NCI-H1436 (cell line): ENCODE data around the gene CACNA1H.
A peak's percentile ranks its signal among the peaks of the same experiment; 100 is the strongest.

Experiments used
- DNase-seq: peaks from one replicate; lab custom pipeline; 2025; lab: John Stamatoyannopoulos, UW

CACNA1H gene

DNA sequence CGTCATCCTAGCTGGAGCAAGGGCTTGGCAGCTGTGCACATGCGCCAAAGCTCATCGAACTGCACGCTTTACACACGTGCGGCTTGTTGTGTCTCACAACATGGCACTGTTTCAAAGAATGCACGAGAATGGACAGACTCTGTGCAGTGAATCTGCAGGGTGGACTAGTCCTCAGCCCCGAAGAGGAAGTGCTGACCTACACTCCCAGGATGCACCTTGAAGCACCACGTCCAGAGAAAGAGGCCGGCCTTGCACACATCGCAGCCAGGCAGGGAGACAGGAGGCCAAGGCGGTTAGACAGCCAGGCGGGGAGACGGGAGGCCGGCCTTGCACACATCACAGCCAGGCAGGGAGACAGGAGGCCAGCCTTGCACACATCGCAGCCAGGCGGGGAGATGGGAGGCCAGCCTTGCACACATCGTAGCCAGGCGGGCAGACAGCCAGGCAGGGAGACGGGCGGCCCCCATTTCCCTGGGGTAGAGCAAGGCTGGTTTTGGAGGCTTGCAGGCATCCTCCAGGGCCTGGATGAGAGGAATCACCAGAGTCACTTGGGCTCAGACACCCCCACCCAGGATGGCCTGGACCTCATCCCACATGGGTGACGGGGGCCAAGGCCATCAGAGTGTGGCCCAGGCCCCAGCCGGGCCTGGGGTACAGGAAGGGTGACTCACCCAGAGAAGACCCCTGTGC lies 9.0 kb upstream of the CACNA1H start:
- no peak for DNase-seq

DNA sequence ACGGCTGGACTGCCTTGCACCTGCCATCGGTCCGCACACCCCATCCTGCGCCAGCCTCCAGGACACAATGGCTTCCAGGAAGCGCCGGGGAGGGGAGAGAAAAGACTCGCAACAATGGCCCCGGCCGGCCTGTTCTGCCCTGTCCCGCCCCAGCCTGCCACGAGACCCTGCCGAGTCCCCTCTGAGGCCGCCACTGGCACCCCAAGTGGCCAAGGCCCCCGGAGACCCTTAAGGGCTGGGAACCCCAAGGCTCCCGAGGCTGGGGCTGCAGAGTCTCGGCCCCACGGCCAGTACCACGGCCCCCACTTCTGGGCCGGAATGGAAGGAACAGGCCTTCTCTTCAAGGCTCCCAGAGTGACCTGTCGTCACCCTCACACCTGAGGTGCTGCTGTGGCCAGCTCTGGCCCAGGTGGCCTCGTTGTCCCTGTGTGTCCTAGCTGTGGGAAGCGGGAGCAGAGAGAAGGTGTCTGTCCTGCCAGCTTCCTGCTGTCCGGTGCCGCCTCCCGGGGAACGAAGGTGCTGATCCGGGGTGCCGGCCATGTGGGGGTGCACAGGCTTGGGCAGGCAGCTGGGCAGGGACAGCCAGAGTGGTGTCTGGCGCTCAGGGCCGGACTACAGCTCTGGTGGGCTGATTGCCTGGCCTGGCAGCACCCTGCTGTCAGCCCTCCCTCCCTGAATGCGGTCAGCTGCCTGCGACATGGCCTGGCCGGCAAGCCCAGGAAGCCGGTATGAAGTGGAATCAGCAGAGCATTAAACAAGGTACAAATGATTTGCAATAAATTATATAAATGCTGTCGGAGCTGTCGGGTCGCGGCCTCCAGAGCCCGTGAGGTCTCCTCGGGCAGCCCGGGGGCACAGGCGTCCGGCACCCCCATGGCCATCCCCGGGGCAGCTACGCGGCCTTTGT lies 8.2 kb upstream of the CACNA1H start:
- DNase-seq, result no peak

DNA sequence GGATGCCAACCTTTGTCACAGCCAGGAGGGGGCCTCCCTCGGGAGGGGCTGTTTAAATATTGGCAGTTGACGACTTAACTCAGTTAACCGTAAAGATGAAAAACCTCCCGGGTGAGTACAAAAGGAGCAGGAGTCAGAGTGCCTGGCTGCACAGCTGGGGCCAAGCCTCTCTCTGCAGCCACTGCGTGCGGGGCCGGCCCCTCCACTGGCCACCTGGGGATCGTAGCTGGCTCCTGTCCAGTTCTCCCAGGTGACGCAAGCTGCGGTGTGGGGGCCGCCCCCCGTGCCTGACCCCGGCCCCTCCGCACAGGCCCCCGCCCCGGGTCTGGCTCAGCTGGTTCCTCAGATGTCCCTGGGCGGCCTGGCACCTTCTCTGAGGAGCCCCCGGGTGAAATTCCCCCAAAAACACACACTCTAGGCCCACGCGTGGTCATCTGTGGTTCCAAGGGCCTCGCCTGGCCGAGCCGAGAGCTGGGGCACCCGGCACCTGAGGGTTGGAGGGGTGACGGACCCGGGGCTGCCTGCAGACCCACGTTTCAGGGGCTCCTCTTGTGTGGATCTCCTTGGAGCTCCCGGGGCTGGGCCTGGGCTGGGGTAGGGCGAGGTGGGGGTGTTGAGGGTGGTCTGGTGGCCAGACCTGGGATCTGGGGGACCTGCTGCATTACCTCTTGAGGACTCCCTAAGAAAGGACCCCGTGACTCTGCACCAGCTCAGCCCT lies 7.4 kb upstream of the CACNA1H start:
- DNase-seq, result no peak

DNA sequence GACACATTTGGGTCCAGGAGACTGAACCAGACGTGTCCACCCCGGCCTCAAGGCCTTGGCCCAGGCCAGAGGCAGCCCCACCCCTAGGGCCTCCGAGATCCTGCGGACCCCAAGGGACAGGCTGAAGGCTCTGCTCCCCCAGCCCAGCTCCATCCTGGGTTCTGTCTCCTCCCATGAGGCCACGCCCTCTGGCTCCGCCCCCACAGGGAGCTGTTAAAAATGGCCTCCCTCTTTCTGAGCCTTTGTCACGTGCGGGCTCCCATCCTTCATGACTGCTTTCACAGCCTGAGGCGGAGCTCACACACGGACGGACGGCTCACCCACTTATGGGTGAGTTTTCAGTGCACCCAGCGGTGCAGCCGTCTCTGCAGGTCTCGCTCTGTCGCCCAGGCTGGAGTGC lies 6.5 kb upstream of the CACNA1H start:
- no peak for DNase-seq

DNA sequence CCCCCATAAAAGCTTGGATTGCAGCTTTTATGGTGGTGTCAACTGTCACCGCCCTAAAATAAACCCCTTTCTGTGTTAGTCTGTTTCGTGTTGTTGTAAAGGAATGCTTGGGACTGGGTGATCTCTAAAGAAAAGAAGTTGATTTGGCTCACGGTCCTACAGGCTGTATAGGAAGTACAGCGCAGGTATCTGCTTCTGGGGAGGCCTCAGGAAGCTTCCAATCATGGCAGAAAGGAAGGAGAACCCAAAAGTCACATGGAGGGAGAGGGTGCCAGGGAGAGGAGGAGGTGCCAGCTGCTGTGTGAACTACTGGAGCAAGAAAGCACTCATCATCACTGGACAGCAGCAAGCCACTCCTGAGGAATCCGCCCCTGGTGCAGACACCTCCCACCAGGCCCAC lies 5.9 kb upstream of the CACNA1H start:
- no peak for DNase-seq

DNA sequence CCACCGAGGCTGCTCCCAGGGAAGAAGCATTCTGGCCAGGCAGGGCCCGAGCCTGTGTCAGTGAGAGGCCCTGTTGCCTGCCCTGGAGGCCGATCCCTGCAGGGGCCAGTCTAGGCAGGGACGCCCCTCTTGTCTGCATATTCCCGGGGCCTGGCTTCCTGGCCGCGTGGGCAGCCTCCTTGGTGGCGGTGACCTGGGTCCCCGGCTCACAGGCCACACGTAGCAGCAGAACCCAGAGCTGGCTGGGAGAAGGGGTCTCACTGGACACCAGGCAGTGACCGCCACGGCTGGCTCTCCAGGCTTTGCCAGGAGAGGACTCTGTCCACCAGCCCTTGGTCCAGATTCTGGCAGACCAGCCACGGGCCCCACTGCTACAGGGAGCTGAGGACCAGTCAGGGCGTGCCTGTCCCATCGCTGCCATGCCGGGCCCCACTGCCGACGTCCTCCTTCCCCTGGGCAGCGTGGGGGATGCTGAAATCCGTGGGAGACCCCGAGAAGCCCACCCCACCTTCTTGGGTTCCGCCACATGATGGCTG lies 3.7 kb upstream of the CACNA1H start:
- DNase-seq, result no peak

DNA sequence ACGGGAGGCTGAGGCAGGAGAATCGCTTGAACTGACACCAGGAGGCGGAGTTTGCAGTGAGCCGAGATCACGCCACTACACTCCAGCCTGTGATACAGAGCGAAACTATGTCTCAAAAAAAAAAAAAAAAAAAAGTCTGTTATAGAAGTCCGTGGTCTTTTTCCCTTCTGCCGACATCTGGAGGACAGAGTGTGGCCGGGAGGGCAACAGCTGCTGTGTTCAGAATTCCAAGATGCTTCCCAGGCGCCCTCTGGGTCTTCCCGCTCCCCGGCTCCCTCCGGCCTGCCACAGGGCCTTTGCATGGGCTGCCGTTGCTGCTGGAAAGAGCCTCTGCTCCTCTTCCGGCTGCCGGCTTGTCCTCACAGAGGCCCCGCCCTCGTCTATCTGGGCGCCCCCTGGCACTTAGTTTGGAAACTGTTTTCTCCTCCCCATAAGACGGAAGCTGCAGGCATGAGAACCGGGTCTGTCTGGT lies 2.4 kb upstream of the CACNA1H start:
- DNase-seq, result no peak

DNA sequence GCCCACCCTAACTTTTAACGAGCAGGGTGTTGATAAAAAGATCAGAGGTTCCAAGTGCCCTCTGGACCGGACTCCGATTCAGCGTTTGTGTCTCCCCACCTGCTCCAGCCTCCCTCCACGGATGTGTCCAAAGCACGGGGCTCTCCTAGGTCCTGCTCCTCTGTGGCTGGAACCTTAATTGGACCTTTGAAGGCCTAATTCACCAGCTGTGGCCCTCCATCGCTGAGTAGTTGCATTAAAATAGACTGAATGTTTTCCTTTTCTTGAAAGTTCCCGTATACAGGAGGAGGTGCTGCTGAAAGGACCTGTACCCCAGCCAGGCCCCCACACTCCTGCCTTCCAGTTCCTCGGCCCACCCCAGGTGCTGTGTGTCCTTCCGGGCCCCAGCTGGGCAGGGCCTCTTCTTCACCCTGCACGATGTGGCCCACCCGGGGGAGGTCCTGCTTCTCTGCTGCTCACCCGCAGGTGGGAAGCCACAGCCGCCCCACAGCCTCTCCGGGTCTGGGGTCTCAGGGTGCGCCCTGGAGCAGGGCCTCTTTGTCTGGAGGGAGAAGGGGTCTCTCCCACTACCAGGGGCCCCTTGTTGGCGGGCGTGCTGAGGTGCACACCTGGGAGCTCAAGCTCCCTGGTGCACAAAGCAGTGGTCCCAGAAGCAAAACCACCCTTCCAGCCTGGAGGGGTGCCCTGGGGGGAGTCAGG lies 1.3 kb upstream of the CACNA1H start:
- no peak for DNase-seq

DNA sequence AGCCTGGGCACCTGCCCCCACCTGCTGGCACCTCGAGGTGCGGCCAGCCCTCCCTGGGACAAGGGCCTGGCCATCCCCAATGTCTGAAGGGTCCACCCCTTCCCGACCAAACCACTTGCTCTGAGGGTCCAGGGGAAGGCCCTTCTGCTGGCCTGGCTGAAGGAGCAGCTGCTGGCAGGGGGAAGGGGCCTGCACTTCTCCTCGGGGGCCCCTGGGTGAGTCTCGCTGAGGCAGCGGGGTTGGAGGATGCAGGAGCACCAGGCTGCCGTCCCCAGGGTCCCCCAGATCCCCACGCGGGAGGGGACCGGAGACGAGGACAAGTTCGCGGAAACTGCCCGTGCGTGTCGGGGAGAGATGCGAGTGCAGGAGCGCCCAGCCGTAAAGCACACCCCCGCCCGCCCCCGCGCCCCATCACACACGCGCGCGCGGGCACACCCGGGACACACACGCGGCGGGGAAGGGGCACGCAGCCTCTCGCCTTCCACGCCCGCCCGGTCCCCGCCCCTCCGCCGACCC lies 725 bp upstream of the CACNA1H start:
- DNase-seq, result peak; percentile 38

DNA sequence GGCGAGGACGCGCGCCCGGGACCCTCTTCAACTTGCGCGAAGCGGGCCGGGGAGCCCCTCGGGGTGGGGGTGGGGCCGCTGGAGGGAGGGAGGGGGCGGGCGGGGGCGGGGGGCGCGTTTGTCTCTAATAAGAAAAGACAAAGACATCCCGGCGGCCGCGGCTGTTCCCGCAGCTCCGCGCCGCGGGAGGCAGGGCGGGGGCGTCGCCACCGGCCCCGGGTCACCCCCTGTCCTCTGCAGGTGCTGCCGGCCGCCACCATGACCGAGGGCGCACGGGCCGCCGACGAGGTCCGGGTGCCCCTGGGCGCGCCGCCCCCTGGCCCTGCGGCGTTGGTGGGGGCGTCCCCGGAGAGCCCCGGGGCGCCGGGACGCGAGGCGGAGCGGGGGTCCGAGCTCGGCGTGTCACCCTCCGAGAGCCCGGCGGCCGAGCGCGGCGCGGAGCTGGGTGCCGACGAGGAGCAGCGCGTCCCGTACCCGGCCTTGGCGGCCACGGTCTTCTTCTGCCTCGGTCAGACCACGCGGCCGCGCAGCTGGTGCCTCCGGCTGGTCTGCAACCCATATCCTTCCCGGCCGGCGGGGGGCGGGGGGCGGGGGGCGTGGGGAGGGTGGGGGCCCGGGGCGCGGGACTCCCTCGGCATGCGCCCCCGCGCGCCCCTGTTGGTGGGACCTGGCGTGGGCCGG lies 714 bp downstream of the CACNA1H start:
- DNase-seq, result no peak

DNA sequence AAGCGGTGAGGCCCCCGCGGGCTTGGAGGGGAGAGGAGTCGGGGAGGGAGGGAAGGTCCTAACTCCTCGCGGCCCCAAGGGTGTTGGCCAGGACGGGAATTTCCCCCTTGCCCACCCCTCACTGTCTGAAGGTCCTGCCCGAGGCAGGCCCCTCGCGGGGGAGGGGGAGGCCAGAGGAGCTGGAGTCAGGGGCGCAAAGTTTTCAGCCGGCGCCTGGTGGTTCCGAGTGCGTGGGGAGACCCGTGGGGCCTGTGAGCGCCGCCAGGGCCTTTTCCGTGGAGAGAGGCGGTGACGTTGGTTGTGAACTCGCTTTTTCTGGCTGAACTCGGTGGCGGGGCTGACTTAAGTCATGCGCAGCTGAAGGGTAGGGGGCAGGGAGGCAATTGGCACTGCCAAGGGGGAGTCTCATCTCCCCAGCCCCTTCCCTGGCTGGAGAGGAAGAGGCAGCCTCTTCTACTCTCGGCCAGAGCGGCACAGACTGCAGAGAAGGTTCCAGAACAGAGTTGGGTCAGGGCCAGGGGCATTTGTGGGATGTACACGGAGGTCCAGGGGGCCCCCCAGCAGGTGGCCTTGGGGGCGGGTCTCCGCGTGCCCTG lies 1.5 kb downstream of the CACNA1H start:
- no peak for DNase-seq

DNA sequence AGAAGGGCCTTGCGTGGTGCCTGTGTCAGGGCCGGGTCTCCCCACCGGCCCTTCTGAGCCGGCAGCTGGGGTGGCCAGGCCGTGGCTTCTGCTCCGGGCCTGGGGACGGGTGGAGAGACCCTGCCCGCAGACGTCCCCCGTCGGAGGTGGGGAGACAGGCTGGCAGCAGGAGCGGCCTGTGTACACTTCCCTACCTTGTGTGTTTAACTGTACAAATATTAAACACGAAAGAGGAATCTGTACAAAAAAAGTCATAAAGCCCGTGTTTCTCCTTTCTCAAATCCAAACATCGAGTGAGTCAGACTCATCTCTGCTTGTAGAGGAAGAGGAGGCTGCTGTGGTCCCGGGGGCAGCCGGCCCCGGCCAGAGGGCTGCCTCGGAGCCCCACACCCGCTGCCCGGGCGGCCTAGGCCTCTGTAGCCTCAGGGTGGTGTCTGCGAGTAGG lies 2.0 kb downstream of the CACNA1H start:
- DNase-seq, result no peak

DNA sequence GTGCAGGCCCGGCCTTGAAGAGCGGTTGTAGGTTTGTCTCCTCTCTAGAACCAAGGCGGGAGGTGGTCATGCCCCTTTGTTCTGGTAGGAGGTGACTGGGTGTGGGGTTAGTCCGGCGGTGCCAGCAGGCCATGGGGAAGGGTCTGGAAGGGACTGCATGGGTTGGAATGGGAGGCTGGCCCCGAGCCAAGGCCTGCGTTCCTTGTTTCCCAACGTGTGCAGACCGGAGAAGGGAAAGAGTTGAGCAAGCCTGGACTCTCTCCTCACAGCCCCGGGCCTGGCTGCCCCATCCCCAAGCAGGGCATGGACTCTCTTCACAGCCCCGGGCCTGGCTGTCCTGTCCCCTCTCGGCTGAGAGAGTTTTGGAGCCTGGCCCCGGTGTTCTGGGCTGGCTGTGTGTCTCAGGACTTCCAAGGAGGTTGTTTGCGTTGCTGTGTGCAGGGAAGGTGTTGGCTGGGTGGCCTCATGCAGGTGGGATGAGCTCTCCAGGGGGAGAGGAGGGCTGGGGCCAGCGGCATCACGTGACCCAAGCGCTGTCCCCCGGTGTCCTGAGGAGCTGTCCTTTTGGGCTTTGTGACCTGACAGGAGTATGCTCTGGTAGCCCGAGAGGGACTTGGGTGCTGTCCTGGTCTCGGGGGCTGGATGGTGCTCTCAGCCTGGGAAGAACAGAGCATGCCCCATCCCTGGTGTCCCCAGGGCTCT lies 2.6 kb downstream of the CACNA1H start:
- DNase-seq, result no peak

DNA sequence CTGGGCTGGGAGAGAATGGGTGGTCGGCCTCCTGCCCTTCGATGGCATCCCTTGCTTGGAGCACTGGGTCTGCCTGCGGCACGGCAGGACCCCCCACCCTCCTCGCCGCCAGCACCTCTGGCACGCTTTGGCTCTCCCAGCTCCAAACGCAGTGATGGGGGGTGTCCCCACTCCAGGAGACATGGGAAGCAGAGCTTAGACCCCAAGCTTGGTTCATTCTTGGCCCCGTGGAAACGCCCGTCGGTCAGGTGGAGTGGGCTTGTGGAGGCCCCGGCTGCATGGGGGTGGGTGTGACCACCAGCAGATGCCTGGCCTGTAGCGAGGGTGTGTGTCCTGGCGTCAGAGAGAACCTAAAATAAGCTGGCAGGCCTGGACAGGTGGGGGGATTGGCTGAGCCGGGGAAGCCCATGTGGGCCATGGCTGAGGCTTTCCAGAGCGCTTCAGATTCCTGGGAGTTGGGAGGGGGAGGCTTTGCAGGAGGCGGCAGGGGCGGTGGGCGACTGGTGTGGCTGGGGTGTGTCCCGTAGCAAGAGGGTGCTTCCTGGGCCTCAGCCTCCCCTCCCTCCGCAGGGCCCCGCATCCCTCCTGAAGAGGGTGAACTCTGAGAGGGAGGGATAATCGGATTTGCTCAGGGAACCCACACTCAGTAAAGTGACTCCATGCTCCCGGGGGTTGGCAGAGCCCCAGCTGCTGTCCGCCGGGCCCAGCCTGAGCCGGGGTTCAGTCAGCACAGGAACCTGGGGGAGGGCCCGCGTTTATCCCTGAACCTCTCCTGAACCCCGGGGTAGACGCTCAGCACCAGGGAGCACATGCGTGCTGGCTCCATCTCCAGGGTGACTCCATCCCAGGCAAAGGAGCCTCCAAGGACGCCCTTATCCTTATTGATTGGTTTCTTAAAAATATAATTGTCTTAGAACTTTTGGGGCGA lies 3.4 kb downstream of the CACNA1H start:
- no peak for DNase-seq

DNA sequence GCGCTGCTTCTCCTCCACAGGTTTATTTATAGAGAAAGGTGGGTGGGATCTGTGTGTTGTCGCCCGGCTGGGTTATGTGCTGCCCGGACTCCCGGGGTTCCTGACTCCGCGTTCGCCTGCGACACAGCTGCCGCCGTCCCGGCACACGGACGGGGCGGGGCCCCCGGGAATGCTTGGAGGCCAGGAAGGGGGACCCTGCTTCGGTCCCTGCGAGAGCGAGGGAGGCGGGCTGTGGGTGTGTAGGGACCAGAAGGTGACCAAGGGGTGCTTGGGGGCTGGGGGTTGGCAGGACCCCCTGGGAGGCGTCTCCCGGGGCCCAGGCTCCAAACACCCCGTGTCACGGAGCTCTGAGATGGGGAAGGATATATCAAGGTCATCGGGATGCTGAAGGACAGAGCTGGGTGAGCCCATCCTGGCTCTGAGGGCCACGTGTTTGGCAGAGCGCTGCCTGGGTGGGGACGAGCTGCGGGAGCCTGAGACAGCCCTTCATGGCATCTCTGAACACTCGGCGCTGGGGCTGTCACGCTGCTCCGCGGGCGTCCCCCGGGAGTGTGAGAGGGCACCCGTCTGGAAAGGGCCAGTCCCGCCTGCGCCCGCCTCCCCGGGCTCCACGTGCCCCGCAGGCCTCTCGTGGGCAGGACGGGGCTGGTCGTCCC lies 4.2 kb downstream of the CACNA1H start:
- DNase-seq, result no peak

DNA sequence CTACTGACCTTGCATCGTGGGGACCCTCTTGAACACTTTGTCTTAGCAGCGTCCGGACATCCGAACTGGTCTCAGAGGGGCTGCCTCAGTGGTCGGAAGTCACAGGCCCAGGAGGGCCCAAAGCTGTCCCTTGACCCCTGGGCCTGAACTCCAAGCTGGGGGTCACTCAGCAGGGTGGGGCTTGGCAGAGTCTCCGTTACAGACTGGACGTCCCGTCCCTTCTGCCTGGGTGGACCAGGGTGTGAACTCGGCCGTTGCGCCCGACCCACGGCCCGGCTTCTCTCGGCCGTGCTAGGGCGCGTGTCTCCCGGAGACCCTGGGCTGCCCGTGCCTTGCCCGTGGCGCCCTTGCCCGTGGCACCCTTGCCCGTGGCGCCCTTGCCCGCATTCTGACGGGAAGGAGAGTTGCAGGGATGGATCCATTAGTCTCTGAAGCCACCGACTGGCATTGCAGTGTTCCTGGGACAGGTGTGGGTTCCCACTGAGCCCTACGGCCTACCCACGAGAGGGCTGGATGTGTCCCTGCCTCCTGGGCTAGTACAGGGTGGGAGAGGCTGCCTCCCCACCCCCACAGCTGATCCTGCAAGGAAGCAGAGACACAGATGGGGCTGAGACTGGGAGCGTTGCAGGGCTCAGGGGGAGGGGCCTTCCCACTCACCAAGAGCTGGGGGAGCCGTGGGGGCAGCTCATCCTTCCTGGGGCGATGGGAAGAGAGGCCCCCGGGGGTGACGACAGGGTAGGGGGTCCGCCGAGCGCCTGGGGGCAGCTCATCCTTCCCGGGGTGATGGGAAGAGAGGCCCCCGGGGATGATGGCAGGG lies 4.9 kb downstream of the CACNA1H start:
- DNase-seq, result no peak
